HUES64 (cell line): ENCODE results near the gene IL1R2.

ENCODE experiments used
- H3K27ac ChIP-seq: 2 replicates; pipeline ENCODE4 v1.7.0; 2013; ENCODE audit warnings: low read depth, low read length, inconsistent platforms
- H3K27me3 ChIP-seq: 2 replicates; pipeline ENCODE4 v1.6.1; 2013; ENCODE audit warnings: mild to moderate bottlenecking, low read length; ENCODE audit not compliant: insufficient read depth
- H3K36me3 ChIP-seq: 2 replicates; pipeline ENCODE4 v1.6.1; 2013; ENCODE audit warnings: mild to moderate bottlenecking, low read length; ENCODE audit not compliant: insufficient read depth
- H3K4me1 ChIP-seq: 2 replicates; pipeline ENCODE4 v1.6.1; 2013; ENCODE audit warnings: mild to moderate bottlenecking, low read length, moderate library complexity; ENCODE audit not compliant: insufficient read depth
- H3K4me3 ChIP-seq: 2 replicates; pipeline ENCODE4 v1.5.1; 2013; ENCODE audit warnings: mild to moderate bottlenecking, low read length, moderate library complexity
- H3K9ac ChIP-seq: 2 replicates; pipeline ENCODE4 v1.6.1; 2013; ENCODE audit warnings: mild to moderate bottlenecking, low read depth, low read length
- H3K9me3 ChIP-seq: 2 replicates; pipeline ENCODE4 v1.6.1; 2013; ENCODE audit warnings: low read depth, low read length; ENCODE audit not compliant: insufficient read depth
- WGBS: fragments of 150-250, 120-280 bp; methylation state at CpG from one replicate; pipeline ENCODE4 v1.1.7; 2013; ENCODE audit warnings: missing lambda C conversion rate; 5-methylcytosine and 5-hydroxymethylcytosine counted together

IL1R2 gene

GRCh38 chr2:102044967-102045489, 53.3 kb downstream of the IL1R2 start:
- Histone ChIP-seq H3K9me3 (no peaks in the 10 kb centered on the region), H3K4me1 (no peaks in the 10 kb centered on the region), H3K4me3 (no peak overlapping the region), H3K27me3 (no peaks in the 10 kb centered on the region), H3K36me3 (no peaks in the 10 kb centered on the region), H3K9ac (no peak overlapping the region), H3K27ac (no peak overlapping the region)
- 100% methylated on average over 1 of the region's 2 CpGs for WGBS

GRCh38 chr2:102045697-102046096, 53.9 kb downstream of the IL1R2 start:
- no peaks in the 10 kb centered on the region for H3K27me3 ChIP-seq
- no peak overlapping the region for H3K4me3 ChIP-seq
- no peak overlapping the region for H3K9ac ChIP-seq
- WGBS = 90% methylated on average over 4 of the region's 6 CpGs
- H3K4me1 ChIP-seq = no peaks in the 10 kb centered on the region
- H3K27ac ChIP-seq = no peak overlapping the region
- H3K9me3 ChIP-seq = no peaks in the 10 kb centered on the region
- no peaks in the 10 kb centered on the region for H3K36me3 ChIP-seq

- no peak overlapping the region for H3K9ac ChIP-seq
- H3K27me3 ChIP-seq = no peaks in the 10 kb centered on the region
- H3K4me1 ChIP-seq = no peaks in the 10 kb centered on the region
- WGBS = 89% methylated on average over 8 of the region's 9 CpGs
- no peaks in the 10 kb centered on the region for H3K36me3 ChIP-seq
- no peaks in the 10 kb centered on the region for H3K9me3 ChIP-seq
- no peak overlapping the region for H3K27ac ChIP-seq
- no peak overlapping the region for H3K4me3 ChIP-seq
Observed at GRCh38 chr2:102046135-102046986, 54.6 kb downstream of the IL1R2 start.

- Histone ChIP-seq H3K4me1 (no peaks in the 10 kb centered on the region), H3K4me3 (no peak overlapping the region), H3K27me3 (no peaks in the 10 kb centered on the region), H3K36me3 (no peaks in the 10 kb centered on the region), H3K9ac (no peak overlapping the region), H3K27ac (no peak overlapping the region), H3K9me3 (no peaks in the 10 kb centered on the region)
- WGBS = 86% methylated on average over 8 of the region's 8 CpGs
Observed at GRCh38 chr2:102048465-102048864, 56.7 kb downstream of the IL1R2 start.

- 86% methylated on average over 10 of the region's 10 CpGs for WGBS
- Histone ChIP-seq H3K4me3 (no peak overlapping the region), H3K9me3 (no peaks in the 10 kb centered on the region), H3K27ac (no peak overlapping the region), H3K4me1 (no peaks in the 10 kb centered on the region), H3K9ac (no peak overlapping the region), H3K36me3 (no peaks in the 10 kb centered on the region), H3K27me3 (no peaks in the 10 kb centered on the region)
Observed at GRCh38 chr2:102049756-102050443, 58.1 kb downstream of the IL1R2 start.

GRCh38 chr2:102050854-102051391, 59.2 kb downstream of the IL1R2 start:
- H3K4me3 ChIP-seq = no peak overlapping the region
- no peak overlapping the region for H3K9ac ChIP-seq
- no peaks in the 10 kb centered on the region for H3K9me3 ChIP-seq
- 95% methylated on average over 6 of the region's 7 CpGs for WGBS
- no peaks in the 10 kb centered on the region for H3K27me3 ChIP-seq
- no peaks in the 10 kb centered on the region for H3K36me3 ChIP-seq
- H3K4me1 ChIP-seq = no peaks in the 10 kb centered on the region
- no peak overlapping the region for H3K27ac ChIP-seq

- Histone ChIP-seq H3K27ac (no peak overlapping the region), H3K27me3 (no peaks in the 10 kb centered on the region), H3K9ac (no peak overlapping the region), H3K4me1 (no peaks in the 10 kb centered on the region), H3K36me3 (no peaks in the 10 kb centered on the region), H3K4me3 (no peak overlapping the region), H3K9me3 (no peaks in the 10 kb centered on the region)
- WGBS = 92% methylated on average over 7 of the region's 7 CpGs
Observed at GRCh38 chr2:102051692-102052277, 60.0 kb downstream of the IL1R2 start.

- no peak overlapping the region for H3K27ac ChIP-seq
- no peak overlapping the region for H3K9ac ChIP-seq
- WGBS = 94% methylated on average over 3 of the region's 4 CpGs
- no peak overlapping the region for H3K4me3 ChIP-seq
- H3K36me3 ChIP-seq = no peaks in the 10 kb centered on the region
- H3K27me3 ChIP-seq = no peaks in the 10 kb centered on the region
- H3K9me3 ChIP-seq = no peaks in the 10 kb centered on the region
- peaks cover 1% of the 10 kb centered on the region; the same call in 1 of the 2 replicates for H3K4me1 ChIP-seq
Observed at GRCh38 chr2:102052365-102052764, 60.6 kb downstream of the IL1R2 start.

- Histone ChIP-seq H3K4me3 (no peak overlapping the region), H3K4me1 (peaks cover 5% of the 10 kb centered on the region; the same call in 1 of the 2 replicates), H3K9ac (no peak overlapping the region), H3K27me3 (no peaks in the 10 kb centered on the region), H3K9me3 (no peaks in the 10 kb centered on the region), H3K36me3 (no peaks in the 10 kb centered on the region), H3K27ac (no peak overlapping the region)
- WGBS = 95% methylated on average over 8 of the region's 8 CpGs
Observed at GRCh38 chr2:102053096-102053495, 61.3 kb downstream of the IL1R2 start.

- H3K27me3 ChIP-seq = no peaks in the 10 kb centered on the region
- no peak overlapping the region for H3K9ac ChIP-seq
- H3K9me3 ChIP-seq = no peaks in the 10 kb centered on the region
- no peak overlapping the region for H3K27ac ChIP-seq
- H3K4me1 ChIP-seq = peaks cover 5% of the 10 kb centered on the region; the same call in 1 of the 2 replicates
- H3K4me3 ChIP-seq = no peak overlapping the region
- 98% methylated on average over 5 of the region's 5 CpGs for WGBS
- H3K36me3 ChIP-seq = no peaks in the 10 kb centered on the region
Observed at GRCh38 chr2:102055346-102055990, 63.7 kb downstream of the IL1R2 start.
